ENCODE results near the gene CHST8.
A peak's percentile ranks its signal among the peaks of the same experiment; 100 is the strongest.

The CHST8 gene

GRCh38 chr19:33621811-33622504 is at the start of gene CHST8:
Gene CHST8 (plus strand): TSS chr19:33621953. CDS start chr19:33689262, 67,309 bp downstream.
- TF ChIP-seq CTCF (IDR thresholded peaks at IDR 0.05; ENCODE audit: low read depth, low read length, missing control alignments): no peak
- no peak for DNase-seq (ENCODE audit: extremely low read depth, low read depth)
- H3K4me3 ChIP-seq (replicated peaks; ENCODE audit: low read depth, low read length): peak within 1 kb of the TSS; percentile 20

- no peak for TF ChIP-seq CTCF (IDR thresholded peaks at IDR 0.05; ENCODE audit: low read depth, low read length, missing control alignments)
- H3K4me3 ChIP-seq (replicated peaks; ENCODE audit: low read depth, low read length): no peak overlapping the region
- DNase-seq (ENCODE audit: extremely low read depth, low read depth): no peak
Observed at GRCh38 chr19:33572929-33573328, 48.8 kb upstream of the CHST8 start.

- no peak overlapping the region for H3K4me3 ChIP-seq (replicated peaks; ENCODE audit: low read depth, low read length)
- no peak for TF ChIP-seq CTCF (IDR thresholded peaks at IDR 0.05; ENCODE audit: low read depth, low read length, missing control alignments)
Observed at GRCh38 chr19:33574824-33575223, 46.9 kb upstream of the CHST8 start.

GRCh38 chr19:33578697-33579096 is 43.1 kb upstream of the CHST8 start:
- TF ChIP-seq CTCF (IDR thresholded peaks at IDR 0.05; ENCODE audit: low read depth, low read length, missing control alignments): no peak
- DNase-seq (ENCODE audit: extremely low read depth, low read depth): no peak
- no peak overlapping the region for H3K4me3 ChIP-seq (replicated peaks; ENCODE audit: low read depth, low read length)

More at GRCh38 chr19:33574824-33575223, 46.9 kb upstream of the CHST8 start:
- DNase-seq (ENCODE audit: extremely low read depth, low read depth): no peak

GRCh38 chr19:33580026-33580644 is 41.6 kb upstream of the CHST8 start:
- DNase-seq (ENCODE audit: extremely low read depth, low read depth): no peak
- TF ChIP-seq CTCF (IDR thresholded peaks at IDR 0.05; ENCODE audit: low read depth, low read length, missing control alignments): no peak
- no peak overlapping the region for H3K4me3 ChIP-seq (replicated peaks; ENCODE audit: low read depth, low read length)

- DNase-seq (ENCODE audit: extremely low read depth, low read depth): no peak
Observed at GRCh38 chr19:33580645-33581037, 41.1 kb upstream of the CHST8 start.

More at GRCh38 chr19:33580645-33581037, 41.1 kb upstream of the CHST8 start:
- no peak for TF ChIP-seq CTCF (IDR thresholded peaks at IDR 0.05; ENCODE audit: low read depth, low read length, missing control alignments)
- no peak overlapping the region for H3K4me3 ChIP-seq (replicated peaks; ENCODE audit: low read depth, low read length)

Data from HFF-Myc (cell line).